Renal cortical epithelial cell (primary cell): Measurements from ENCODE around the gene EPHA4. TPM values are rescaled to one million over a fixed set of nuclear protein-coding genes. Genes with fewer than 3 reads are reported as not detected.
"Not testable (repeated sequence)": the region's sequence is repeated elsewhere in the genome, so short reads cannot be mapped to it uniquely, and the experiment has no call there.

ENCODE experiments used
- DNase-seq: peaks from one replicate; pipeline ENCODE4 v3.0.0-alpha.2; 2011; ENCODE audit warnings: low read depth
- total RNA-seq: library from RNA; depleted of rRNA; stranded (reverse); fragments of >200 nt; gene quantifications from 2 replicates; pipeline ENCODE4 v1.2.3, GENCODE V29; 2014

The EPHA4 gene
- total RNA-seq, 1 donor from 2014 or later = 15.8 TPM

GRCh38 chr2:221539246-221539645 lies 32.9 kb downstream of the EPHA4 start:
- DNase-seq = no peak

GRCh38 chr2:221535824-221536223 lies 36.3 kb downstream of the EPHA4 start:
- DNase-seq = no peak

GRCh38 chr2:221533299-221533698 lies 38.8 kb downstream of the EPHA4 start:
- no peak for DNase-seq

GRCh38 chr2:221532641-221533040 lies 39.5 kb downstream of the EPHA4 start:
- DNase-seq = no peak

- no peak for DNase-seq
Measured at GRCh38 chr2:221530653-221531037, 41.5 kb downstream of the EPHA4 start.

GRCh38 chr2:221529943-221530652 lies 42.0 kb downstream of the EPHA4 start:
- DNase-seq = peak; percentile 90

- no peak for DNase-seq
Measured at GRCh38 chr2:221529177-221529942, 42.7 kb downstream of the EPHA4 start.

GRCh38 chr2:221527776-221528309 lies 44.3 kb downstream of the EPHA4 start:
- DNase-seq = no peak

- no peak for DNase-seq
Measured at GRCh38 chr2:221524158-221524557, 47.9 kb downstream of the EPHA4 start.

- no peak for DNase-seq
Measured at GRCh38 chr2:221521233-221521845, 50.8 kb downstream of the EPHA4 start.

GRCh38 chr2:221518935-221519625 lies 53.0 kb downstream of the EPHA4 start:
- no peak for DNase-seq

GRCh38 chr2:221518201-221518934 lies 53.7 kb downstream of the EPHA4 start:
- no peak for DNase-seq

GRCh38 chr2:221517696-221518151 lies 54.4 kb downstream of the EPHA4 start:
- DNase-seq = peak; percentile 82

- DNase-seq = no peak
Measured at GRCh38 chr2:221517146-221517695, 54.9 kb downstream of the EPHA4 start.

- no peak for DNase-seq
Measured at GRCh38 chr2:221515864-221516263, 56.2 kb downstream of the EPHA4 start.

GRCh38 chr2:221514305-221515040 lies 57.6 kb downstream of the EPHA4 start:
- no peak for DNase-seq

- no peak for DNase-seq
Measured at GRCh38 chr2:221513232-221513631, 58.9 kb downstream of the EPHA4 start.

GRCh38 chr2:221511325-221511724 lies 60.8 kb downstream of the EPHA4 start:
- not testable (repeated sequence) for DNase-seq

GRCh38 chr2:221506469-221506868 lies 65.6 kb downstream of the EPHA4 start:
- no peak for DNase-seq

GRCh38 chr2:221505605-221506004 lies 66.5 kb downstream of the EPHA4 start:
- DNase-seq = no peak
